Femur (tissue), 1 donor: Measurements from ENCODE around the gene CRY1.
"Not testable (repeated sequence)": the region's sequence is repeated elsewhere in the genome, so short reads cannot be mapped to it uniquely, and the experiment has no call there.

Experiments
- DNase-seq: peaks from one replicate; pipeline ENCODE4 v3.0.0-alpha.2; 2017

Gene CRY1

DNA sequence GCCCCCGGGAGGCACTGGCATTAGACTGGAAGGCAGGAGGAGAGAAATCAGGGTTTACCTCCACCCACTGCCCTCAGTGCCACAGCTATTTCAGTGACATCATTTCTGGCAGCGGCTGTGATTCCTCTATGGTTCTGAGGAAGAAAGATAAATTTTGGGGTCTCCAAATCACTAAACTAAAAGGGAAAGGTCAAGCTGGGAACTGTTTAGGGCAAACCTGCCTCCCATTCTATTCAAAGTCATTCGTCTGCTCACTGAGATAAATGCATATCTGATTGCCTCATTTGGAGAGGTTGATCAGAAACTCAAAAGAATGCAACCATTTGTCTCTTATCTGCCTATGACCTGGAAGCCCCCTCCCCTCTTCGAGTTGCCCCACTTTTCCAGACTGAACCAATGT is 14.0 kb upstream of the CRY1 start:
- DNase-seq, result no peak

DNA sequence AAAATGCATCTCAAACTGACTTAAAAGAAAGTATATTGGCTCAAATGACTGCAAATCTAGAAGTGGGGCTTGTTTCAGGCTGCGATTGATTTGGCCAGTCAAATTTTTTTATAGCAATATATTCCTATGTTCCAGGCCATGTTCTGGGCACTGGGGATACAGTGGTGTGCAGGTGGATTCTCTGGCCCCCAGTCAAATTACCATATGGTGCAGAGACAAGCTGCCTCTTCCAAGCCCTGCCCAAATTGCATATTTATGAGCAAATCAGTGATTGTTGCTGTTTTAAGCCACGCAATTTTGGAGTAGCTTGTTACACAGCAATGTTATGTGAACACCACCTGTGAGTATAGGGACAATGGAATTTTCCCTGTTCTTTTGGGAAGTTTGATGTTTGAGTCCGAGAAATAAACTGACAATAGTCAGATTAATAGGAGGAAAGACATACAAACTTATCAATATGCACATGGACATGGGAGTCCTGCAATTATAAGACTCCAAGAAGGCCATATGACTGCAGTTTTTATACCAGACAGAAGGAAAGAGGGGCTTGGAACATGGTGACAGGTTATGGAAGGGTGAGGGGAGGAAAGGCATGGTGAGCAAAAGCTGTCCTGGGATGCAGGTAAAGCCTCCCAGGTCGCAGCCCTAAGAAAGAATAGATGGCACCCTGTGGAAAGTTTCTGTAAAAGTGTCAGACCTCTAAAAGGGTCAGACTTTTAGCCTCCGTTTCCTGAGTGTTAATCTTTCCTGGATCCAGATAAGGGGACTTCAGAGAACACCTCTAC is 13.1 kb upstream of the CRY1 start:
- DNase-seq, result no peak

DNA sequence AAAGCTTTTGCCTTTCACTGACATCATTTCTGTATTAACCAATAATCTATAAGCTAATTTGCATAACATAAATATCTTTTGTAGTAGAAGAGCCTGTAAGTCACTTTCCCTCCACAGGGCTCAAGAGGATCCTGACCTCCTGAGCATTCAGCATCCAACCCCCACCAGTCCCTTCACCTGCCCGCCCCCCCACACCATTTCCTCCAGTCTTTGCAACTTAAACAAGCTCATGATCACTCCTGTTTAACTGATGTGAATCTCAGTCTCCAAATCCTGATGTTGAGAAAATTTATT is 12.0 kb upstream of the CRY1 start:
- DNase-seq, result no peak

DNA sequence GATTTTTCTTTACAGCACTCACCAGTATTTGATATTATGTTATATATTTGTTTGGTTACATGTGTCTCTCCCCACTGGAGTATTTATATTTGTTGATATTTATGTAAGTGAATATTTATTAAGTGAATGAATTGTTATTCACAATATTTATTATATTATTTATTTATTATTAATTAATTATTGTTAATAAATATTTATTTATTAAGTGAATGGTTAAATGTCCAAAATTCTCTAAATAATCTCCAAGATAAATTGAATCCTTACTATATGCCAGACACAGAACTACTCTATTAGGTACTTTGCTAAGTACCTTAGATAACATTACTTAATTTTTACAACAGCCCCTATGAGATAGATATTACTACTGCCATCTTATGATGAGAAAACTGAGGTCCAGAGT is 10.2 kb upstream of the CRY1 start:
- no peak for DNase-seq

DNA sequence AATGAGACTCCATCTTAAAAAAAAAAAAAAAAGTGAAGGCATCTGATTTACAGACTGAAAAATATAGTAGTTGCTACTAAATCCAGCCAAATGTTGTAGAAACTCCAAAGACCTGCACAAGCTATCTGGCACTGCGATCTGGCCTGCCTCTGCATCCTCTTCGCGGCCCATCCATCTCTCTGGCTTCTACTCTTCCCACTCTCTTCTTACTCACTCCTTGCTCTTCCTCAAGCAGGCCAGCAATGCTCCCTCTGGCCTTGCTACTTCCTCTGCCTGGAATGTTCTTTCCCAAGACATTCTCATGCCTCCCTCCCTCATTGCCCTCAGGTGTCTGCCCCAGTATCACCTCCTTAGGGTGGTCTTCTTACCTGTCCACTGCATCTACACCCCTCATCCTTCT is 9.7 kb upstream of the CRY1 start:
- DNase-seq, result no peak

DNA sequence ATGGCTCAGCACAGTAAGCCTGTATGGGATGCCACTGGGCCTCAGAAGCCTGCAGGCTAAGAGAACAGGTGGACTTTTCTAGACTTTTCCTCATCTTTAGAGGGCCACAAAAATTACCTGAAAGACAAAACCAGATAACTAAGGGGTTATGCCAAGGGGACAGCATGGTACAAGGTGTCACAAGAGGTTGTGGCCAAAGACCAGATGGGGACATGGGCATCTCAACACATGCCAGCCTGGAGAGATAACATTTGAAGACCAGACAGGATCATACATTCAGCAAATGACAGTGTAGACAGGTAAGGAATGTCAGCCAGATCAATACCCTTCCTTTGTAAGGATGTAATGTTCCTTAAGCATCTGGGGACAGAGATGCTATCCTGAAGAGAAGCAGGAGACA is 8.9 kb upstream of the CRY1 start:
- DNase-seq, result no peak

DNA sequence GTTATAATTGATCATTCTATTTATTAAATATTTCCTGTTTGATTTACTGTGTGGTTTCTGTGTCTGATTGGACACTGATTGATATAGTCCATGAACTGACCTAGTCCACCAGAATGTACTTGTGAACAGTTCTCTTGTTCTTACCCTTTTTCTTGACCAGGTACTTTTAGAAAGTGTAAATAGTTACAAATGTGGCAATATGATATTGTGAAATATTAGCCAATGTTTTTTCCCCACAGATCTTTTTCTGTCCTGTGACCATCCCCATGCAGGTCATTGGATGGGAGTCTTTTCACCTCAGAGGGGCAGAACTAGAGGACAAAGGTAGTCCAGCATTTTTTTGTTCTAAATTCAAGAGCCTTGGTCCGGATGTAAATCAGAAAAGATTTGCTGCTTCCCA is 8.3 kb upstream of the CRY1 start:
- DNase-seq, result no peak

DNA sequence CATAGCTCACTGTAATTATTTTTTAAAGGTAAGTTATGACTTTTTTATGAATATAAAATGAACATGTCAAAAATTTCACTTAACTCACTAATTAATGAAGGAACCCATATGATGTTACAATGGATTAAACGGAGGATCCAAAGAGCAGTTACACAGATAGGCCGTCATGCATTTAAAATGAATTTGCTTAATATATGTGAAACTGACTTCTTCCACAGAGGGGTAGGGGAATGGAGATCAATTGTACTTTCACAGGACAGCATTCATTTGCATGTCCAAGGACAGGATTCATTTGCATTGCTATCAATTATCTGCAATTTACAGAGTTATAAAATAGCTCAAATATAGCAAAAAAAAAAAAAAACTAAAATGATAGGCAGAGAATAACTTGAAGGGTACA is 6.6 kb upstream of the CRY1 start:
- DNase-seq, result no peak

DNA sequence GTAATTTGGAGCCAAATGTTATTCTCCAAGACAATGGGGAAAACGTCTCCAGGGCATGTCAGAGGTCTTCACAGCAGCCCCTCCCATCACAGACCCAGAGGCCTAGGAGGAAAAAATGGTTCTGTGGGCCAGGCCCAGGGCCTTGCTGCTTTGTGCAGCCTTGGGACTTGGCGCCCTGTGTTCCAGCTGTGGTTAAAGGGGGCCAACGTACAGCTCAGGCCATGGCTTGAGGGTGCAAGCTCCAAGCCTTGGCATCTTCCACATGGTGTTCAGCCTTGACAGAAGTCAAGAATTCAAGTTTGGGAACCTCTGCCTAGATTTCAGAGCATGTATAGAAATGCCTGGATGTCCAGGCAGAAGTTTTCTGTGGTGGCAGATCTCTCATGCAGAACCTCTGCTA is 3.2 kb upstream of the CRY1 start:
- no peak for DNase-seq

DNA sequence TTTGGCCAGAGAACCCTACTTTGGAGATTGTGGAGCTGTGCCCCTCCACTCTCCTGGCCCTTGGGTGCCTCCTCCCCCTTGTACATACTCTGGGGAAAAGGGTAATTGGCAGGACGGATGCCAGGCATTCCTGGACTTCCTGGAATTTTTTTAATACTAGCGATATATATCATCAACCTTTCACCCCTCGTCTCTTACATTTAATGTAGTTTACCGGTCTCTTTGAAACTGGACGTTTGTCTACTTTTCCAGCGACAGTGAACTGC is 767 bp upstream of the CRY1 start:
- no peak for DNase-seq

DNA sequence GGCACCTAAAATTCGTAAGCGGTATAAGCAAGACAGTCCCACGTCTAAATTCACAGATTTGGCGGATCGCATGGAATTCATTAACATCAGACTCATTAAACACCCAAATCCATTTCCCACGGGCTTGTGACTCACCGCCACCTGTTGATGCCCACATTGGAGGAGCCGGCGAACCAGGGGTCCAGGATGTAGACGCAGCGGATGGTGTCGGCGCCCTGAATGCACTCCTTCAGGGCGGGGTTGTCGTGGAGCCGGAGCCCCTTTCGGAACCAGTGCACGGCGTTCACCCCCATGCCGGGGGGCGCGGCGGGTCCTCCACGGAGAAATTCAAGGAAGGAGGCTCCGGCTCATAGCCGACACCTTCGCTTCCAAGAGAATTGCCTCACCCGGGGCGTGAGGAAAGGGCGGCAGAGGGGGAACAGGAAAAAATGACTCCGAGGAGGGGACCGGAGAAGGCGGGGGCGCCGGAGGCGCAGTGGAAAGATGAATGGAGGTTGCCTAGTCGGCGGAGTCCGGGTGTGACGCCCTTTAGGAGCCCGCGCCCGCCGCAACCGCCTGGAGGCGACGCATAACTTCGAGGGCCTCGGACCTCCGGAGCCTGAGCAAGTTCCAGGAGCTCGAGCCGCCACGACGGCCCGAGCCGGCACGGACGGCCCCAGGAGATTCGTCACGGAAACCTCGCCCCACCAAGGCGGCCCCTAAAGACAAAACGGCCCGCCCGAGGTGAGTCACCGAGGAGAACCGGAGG is 506 bp downstream of the CRY1 start:
- peak; percentile 73 for DNase-seq

DNA sequence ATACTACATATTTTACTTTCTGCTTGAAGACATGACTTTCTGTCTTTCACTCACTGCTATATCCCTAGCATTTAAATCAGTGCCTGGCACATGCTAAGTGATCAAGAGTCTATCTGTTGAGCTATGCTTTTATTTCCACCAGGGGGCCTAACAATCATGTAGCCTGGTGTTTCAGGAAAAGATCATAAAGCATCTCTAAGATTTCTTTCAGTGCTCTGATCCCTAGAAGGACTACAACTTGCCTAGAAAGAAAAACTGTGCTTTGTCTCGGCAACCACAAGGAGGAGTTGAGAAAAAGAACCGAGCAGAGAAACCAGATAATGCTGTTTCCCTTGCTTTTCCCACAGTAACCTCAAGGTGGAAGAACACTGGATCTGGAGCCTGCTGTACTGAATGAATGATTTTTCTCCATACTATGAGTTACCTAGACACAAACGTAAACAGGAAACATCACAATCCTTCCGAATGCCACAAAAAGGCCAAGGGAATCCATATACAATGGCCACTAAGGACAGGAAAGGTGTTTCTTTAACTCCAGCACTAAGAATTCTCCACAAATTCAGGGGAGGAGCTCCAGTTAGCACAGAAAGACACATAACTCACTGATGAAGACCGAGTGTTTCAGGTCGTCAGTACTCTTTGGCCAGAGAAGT is 1.2 kb downstream of the CRY1 start:
- DNase-seq, result peak; percentile 75

DNA sequence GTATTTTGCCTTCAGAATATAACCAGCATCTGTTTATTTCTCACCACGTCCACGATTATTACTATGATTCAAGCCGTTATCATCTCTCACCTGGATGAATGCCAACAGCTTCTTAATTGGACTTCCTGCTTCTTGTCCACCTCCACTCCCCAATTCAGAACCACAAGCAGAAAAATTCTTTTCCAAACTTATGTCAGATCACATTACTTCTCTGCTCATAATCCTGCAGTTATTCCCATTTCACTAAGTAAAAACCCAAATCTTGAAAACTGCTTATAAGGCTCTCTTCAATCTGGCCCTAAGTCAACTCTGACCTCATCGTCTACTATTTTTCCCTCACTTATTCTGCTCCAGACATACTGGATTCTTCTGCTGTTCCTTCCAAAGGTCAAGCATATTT is 2.0 kb downstream of the CRY1 start:
- peak; percentile 59 for DNase-seq

DNA sequence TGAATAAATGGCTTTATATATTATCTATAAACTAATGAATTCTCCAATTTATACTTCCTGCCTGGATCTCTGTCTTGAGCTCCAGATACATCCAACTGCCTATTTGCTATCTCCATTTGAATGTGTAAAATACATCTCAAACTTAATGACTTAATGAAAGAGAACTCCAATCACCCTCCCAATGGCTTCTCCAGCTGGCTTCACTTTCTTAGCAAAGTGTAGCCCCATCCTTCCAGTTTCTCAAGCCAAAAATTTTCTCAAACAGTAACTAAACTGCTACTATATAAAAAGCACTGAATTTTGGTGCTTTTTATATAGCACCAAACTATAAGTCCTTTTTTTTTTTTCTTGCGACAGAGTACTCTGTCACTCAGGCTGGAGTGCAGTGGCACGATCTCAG is 2.6 kb downstream of the CRY1 start:
- no peak for DNase-seq

DNA sequence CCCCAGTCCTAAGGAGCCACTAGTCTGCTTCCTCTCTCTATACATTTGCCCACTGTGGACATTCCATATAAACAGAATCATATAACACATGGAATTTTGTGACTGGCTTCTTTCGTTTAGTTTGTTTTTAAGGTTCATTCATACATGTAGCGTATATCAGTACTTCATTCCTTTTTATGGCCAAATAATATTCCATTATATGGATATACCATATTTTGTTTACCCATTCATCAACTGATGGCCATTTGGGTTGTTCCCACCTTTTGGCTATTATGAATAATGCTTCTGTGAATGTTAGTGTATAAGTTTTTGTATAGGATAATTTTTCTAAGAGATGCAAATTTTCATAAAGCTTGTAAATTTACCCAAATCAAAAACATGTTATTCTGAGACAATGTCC is 4.4 kb downstream of the CRY1 start:
- no peak for DNase-seq

DNA sequence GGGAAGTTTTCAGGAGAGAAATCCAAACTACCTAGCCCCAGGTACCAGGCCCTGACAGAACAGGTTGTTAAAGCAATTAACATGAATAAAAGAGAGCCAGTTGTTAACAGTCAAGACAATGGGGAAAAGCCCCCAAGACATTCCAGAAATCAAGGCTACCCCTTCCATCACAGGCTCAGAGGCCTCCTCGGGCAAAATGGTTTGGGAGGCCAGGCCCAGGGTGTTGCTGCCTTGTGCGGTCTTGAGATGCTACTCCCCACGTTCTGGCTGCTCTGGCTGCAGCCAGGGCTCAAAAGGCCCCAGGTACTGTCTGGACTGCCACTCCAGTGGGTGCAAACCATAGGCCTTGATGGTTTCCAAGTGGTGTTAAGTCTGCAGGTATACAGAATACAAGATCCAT is 7.0 kb downstream of the CRY1 start:
- no peak for DNase-seq

DNA sequence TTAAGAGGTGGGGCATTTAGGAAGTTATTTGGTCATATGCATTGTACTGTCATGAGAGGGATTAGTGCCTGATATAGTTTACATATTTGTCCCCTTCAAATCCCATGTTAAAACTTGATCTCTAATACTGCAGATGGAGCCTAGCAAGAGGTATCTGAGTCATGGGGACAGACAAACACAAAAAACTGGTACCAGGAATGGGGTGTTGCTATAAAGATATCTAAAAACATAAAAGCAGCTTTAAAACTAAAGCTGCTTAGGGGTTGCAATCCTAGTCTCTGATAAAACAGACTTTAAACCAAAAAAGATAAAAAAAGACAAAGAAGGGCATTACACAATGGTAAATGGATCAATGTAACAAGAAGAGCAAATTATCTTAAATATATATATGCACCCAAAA is 11.6 kb downstream of the CRY1 start:
- DNase-seq, result no peak

DNA sequence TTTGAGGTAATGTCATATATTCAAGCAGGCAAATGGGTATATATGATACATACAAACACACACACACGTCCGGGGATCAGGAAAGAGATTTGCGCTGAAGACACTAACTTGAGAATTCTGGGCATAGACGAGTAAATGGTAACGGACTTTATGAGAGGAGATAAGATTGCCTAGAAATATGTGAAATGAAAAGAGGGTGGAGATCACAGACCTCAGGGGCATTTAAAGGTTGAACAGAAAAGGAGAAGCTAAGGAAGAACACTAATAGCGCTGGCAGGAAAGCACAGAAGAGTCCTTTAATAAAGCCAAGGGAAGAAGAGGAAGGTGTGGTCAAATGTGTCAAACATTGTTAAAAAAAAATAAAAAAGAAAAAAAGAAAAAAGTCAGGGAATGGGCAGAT is 13.1 kb downstream of the CRY1 start:
- no peak for DNase-seq

DNA sequence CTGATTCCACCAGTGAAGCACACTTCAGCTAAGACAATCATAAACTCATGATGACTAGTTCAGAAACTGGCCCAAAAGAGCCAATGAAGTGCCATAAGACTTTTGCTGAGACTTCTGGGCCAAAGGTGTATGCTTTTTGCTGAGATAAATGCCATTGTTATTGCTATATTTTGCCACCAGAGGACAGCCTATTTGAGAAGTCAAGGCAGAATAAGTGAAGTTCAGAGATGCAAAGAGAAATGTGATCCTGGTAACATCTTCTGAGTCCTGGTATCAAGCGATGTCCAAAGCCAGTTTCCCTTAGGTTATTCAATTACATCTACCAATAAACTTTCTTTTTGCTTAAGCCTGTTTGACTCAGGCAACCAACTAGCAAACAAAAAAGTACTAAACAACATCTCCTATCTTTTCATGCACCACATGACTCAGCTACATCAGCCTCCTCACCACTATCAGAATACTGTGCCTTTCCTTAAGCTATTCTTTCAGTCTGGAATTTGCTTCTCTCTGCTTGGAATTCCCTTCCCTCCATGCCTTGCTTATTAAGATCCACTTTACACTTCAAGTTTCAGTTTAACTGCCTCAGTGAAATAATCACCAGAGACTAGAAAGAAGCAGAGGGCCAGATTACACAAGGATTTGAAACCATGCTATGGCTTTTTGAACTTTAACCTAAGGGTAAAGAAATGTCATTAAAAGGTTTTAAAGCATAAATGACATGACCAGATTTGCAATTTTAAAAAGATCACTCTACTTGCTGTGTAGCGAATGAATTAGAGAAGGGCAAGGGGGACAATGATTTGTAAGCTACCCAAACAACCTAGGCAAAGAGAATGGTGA is 14.0 kb downstream of the CRY1 start:
- no peak for DNase-seq

DNA sequence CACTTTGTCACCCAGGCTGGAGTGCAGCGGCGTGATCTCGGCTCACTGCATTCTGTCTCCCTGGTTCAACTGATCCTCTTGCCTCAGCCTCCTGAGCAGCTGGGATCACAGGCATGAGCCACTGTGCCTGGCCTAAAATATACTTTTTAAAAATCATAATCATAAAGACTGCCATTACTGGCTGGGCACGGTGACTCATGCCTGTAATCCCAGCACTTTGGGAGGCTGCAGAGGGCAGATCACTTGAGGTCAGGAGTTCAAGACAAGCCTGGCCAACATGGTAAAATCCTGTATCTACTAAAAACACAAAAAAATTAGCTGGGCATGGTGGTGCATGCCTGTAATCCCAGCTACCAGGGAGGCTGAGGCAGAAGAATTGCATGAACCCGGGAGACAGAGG is 20.1 kb downstream of the CRY1 start:
- not testable (repeated sequence) for DNase-seq

DNA sequence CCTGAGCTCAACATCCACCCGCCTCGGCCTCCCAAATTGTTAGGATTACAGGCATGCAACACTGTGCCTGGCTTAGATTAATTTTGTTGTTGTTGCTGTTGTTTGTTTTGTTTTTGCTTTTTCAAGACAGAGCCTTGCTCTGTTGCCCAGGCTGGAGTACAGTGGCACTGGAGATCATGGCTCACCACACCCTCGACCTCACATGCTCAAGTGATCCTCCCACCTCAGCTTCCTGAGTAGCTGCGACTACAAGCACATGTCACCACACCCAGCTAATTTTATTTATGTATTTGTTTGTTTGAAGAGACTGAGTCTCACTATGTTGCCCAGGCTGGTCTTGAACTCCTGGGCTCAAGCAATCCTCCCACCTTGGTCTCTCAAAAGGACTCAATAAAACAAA is 26.7 kb downstream of the CRY1 start:
- no peak for DNase-seq

DNA sequence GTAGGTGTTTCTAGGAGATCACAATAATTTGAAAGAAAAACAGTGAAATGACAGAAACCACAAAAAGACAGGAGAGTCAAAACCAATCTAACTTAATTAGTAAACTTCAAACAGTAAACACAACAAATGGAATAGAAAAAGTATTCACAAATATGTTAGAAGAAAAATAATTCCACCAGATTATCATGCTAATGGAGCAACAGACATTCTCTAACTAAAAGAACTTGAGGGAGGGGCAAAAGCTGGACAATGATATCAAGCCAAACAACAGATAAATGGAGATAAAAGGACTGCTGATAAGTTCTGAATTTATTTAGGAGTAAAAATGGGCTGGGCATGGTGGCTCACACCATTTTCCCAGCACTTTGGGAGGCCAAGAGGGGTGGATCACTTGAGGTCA is 28.7 kb downstream of the CRY1 start:
- no peak for DNase-seq

DNA sequence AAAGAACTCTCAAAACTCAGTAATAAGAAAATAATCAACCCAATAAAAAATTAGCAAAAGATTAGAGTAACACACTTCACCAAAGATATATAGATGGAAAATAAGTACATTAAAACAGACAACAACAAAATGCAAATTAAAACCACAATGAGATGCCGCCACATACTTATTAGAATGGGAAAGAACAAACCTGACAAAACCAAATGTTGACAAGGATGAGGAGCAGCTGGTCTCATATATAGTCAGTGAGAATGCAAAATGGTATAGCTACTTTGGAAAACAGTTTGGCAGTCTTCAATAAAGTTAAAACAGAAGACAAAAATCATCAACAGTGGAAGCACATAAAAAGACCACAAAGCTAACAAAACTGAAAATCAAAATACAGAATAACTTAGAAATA is 29.1 kb downstream of the CRY1 start:
- no peak for DNase-seq

DNA sequence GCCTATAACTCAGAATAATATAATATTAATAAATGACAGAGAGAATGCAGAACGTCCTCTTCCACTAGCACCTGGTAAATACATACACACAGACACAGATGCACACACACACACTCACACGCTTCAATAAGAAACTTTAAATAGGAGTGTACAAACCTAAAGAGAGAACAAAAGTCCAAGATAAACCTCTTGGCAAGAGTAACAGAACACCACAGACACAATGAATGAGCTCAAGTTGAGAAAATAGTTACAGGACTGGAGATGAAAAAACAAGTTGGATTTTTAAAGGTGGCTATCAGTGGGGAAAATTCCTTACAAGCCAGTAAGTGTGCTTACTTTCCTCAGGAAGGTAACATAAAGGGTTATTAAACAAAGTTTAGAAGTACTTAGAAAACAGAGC is 35.2 kb downstream of the CRY1 start:
- DNase-seq, result no peak
